Pancreas (tissue), 10 donors: ENCODE data around the gene TSHZ2. TPM values are rescaled to one million over a fixed set of nuclear protein-coding genes. Genes with fewer than 3 reads are reported as not detected.
"Not testable (repeated sequence)": the region's sequence is repeated elsewhere in the genome, so short reads cannot be mapped to it uniquely, and the experiment has no call there.

Source experiments
- ATAC-seq, 4 donors: fragments of 200-7000 bp; cut with Tn5 transposase; one replicate each; pipeline versions ENCODE4 v1.8.0 to v1.9.1; 2020; ENCODE audit warnings: mild to moderate bottlenecking in 4 of 4, moderate library complexity in 4 of 4
- DNase-seq, 6 donors: peaks; one replicate each; pipeline ENCODE4 v3.0.0-alpha.2; 2020
- FAIRE-seq: peaks from 2 replicates; lab custom pipeline; 2012; peaks lifted over from hg19 to GRCh38; lab: Jason Lieb, UNC
- H3K27ac ChIP-seq, 4 donors: fragments of 200-600 bp; sonication (generic); 1 replicate in 3 of 4; 2 replicates in 1 of 4; pipeline versions ENCODE4 v1.5.0 to v1.8.0; 2020
- H3K27me3 ChIP-seq, 4 donors: fragments of 200-600 bp; one replicate each; pipeline ENCODE4 v1.8.0; 2021
- H3K36me3 ChIP-seq, 3 donors: fragments of 200-600 bp; sonication (generic) in 1 of 3; one replicate each; pipeline versions ENCODE4 v1.5.0 to v1.8.0; 2020 to 2021
- H3K4me1 ChIP-seq, 3 donors: fragments of 200-600 bp; one replicate each; pipeline ENCODE4 v1.8.0; 2021
- H3K4me3 ChIP-seq, 4 donors: fragments of 200-600 bp; sonication (generic) in 2 of 4; one replicate each; pipeline versions ENCODE4 v1.5.0 to v1.8.0; 2020 to 2021
- H3K9me3 ChIP-seq, 4 donors: fragments of 200-600 bp; one replicate each; pipeline ENCODE4 v1.8.0; 2021
- WGBS, 2 donors: extraction: QIAGEN DNeasy Blood & Tissue Kit; methylation state at CpG; one replicate each; pipeline ENCODE4 v1.1.7; 2013; 5-methylcytosine and 5-hydroxymethylcytosine counted together
- intact Hi-C, 3 donors: fragments of 100-400 bp; cut with DNase I; formaldehyde crosslinking; loops; one replicate each; pipeline versions ENCODE4 v1.11.1 to v1.14.2; 2022
- polyA plus RNA-seq, 2 donors: library from polyadenylated mRNA; stranded (reverse); fragments of 200-250 nt; gene quantifications; one replicate each; pipeline ENCODE4 v1.2.3, GENCODE V29; 2013
- total RNA-seq, 6 donors: library from RNA; stranded (reverse); fragmentation: NEBNext Ultra II Directional in 4 of 6; extraction: Animal tissue kit (Norgen Biotek cat#: 25700) in 4 of 6; gene quantifications; one replicate each; pipeline versions ENCODE4 v1.2.1 to v1.2.4, GENCODE V29; 2021 to 2023
- TF ChIP-seq, protein P1 (sequence below), 4 donors: fragments of 200-600 bp; sonication (generic) in 3 of 4; IDR thresholded peaks; one replicate each; pipeline versions ENCODE4 v1.5.0 to v1.8.0; 2021; ENCODE audit warnings: antibody characterized with exemption in 4 of 4
- donor health status: healthy with polysubstance abuse.
- donor health status: DM: no; HTN: no; CAD: no; lungs with moderate emphysema.
- donor health status: DM: no; HTN: no; CAD: no.
- donor health status: control.
- donor health status: control.
- donor health status: Bipolar disorder and iron deficiency.
- donor health status: DM: yes; HTN: yes; CAD: no.
- donor health status: DM: no; HTN: no; CAD: no.
- donor health status: DM: no; HTN: no; CAD: no.
- donor health status: DM: yes; HTN: yes; CAD: no.

TSHZ2 gene
- total and polyA plus RNA-seq, 8 donors = 2.2 to 23.5 (median 4.5) TPM

- H3K27ac ChIP-seq = no peak overlapping the region
- H3K9me3 ChIP-seq = no peaks in the 10 kb centered on the region
- TF ChIP-seq, protein P1, sequence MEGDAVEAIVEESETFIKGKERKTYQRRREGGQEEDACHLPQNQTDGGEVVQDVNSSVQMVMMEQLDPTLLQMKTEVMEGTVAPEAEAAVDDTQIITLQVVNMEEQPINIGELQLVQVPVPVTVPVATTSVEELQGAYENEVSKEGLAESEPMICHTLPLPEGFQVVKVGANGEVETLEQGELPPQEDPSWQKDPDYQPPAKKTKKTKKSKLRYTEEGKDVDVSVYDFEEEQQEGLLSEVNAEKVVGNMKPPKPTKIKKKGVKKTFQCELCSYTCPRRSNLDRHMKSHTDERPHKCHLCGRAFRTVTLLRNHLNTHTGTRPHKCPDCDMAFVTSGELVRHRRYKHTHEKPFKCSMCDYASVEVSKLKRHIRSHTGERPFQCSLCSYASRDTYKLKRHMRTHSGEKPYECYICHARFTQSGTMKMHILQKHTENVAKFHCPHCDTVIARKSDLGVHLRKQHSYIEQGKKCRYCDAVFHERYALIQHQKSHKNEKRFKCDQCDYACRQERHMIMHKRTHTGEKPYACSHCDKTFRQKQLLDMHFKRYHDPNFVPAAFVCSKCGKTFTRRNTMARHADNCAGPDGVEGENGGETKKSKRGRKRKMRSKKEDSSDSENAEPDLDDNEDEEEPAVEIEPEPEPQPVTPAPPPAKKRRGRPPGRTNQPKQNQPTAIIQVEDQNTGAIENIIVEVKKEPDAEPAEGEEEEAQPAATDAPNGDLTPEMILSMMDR (IDR thresholded peaks at IDR 0.05) = no peak
- WGBS, 2 donors = 66 to 79% methylated on average over 3 of the region's 3 CpGs
- no peak for FAIRE-seq
- DNase-seq = no peak
- no peaks in the 10 kb centered on the region for H3K27me3 ChIP-seq
- no peak for ATAC-seq
- intact Hi-C loops = no loop called here
- H3K4me3 ChIP-seq = no peak overlapping the region
- no peaks in the 10 kb centered on the region for H3K4me1 ChIP-seq
- no peaks in the 10 kb centered on the region for H3K36me3 ChIP-seq
Measured at GRCh38 chr20:53320701-53321100, 348.5 kb downstream of the TSHZ2 start.

DNA sequence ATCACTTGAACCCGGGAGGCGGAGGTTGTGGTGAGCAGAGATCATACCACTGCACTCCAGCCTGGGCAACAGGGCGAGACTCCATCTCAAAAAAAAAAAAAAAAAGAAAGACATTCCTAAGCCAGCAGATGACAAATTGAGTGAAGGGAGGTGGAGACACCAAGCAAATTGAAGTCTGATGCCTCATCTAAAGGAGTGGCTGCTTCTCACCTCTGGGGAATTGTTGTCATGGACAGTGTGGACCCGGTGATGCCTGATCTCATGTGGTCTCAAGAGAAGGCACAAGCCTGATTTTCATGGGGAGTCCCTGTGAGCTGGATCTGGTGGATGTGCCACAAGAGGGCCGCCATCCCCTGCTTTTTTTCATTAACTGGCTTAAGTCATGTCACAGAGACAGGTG, 349.4 kb downstream of the TSHZ2 start:
- FAIRE-seq (no peak), ATAC-seq (no peak), DNase-seq (no peak)
- 91 to 93% methylated on average over 5 of the region's 5 CpGs for WGBS, 2 donors
- H3K27me3 ChIP-seq = no peaks in the 10 kb centered on the region
- no peaks in the 10 kb centered on the region for H3K36me3 ChIP-seq
- no peak overlapping the region for H3K4me3 ChIP-seq
- no peaks in the 10 kb centered on the region for H3K9me3 ChIP-seq
- intact Hi-C loops = no loop called here
- TF ChIP-seq, protein P1 (IDR thresholded peaks at IDR 0.05) = no peak
- no peak overlapping the region for H3K27ac ChIP-seq
- no peaks in the 10 kb centered on the region for H3K4me1 ChIP-seq

DNA sequence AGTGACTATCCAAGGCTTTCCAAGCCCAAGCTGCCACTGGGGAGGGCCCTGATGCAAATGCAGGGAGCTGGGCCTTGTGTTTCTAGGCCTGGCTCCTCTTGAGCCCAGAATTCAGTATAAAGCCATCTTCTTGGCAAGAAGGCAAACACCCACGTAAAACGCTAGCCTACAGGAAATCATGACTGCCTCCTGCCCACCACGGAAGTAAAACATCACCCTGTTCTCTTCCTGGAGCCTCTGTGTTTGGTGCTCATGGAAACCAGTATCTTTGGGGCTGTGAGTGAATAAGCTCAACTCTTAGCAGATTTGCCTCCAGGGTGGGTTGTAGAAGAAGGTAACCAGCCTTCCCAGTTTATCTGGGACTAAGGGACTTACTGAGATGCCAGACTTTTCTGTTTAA, 350.5 kb downstream of the TSHZ2 start:
- WGBS, 2 donors = 80 to 90% methylated on average over 3 of the region's 3 CpGs
- no peak overlapping the region for H3K4me3 ChIP-seq
- no peaks in the 10 kb centered on the region for H3K27me3 ChIP-seq
- no peaks in the 10 kb centered on the region for H3K36me3 ChIP-seq
- H3K4me1 ChIP-seq = no peaks in the 10 kb centered on the region
- TF ChIP-seq, protein P1 (IDR thresholded peaks at IDR 0.05) = no peak
- no peak overlapping the region for H3K27ac ChIP-seq
- DNase-seq = no peak
- intact Hi-C loops = no loop called here
- no peak for FAIRE-seq
- ATAC-seq = no peak
- H3K9me3 ChIP-seq = no peaks in the 10 kb centered on the region

DNA sequence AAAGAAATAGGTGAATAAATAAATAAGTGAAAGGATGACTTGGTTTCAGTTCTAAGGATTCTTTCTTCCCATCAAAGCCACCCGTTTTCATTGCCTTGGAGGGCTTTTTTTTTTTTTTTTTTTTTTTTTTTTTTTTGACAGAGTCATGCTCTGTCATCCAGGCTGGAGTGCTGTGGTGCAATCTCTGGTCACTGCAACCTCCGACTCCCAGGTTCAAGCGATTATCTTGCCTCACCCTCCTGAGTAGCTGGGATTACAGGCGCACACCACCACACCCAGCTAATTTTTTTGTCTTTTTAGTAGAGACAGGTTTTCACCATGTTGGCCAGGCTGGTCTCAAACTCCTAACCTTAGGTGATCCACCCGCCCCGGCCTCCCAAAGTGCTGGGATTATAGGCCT, 351.3 kb downstream of the TSHZ2 start:
- DNase-seq, H3K36me3 ChIP-seq, H3K9me3 ChIP-seq, H3K27me3 ChIP-seq, H3K4me1 ChIP-seq, ATAC-seq, H3K4me3 ChIP-seq, intact Hi-C loops, FAIRE-seq, H3K27ac ChIP-seq: not testable (repeated sequence)
- 86 to 91% methylated on average over 6 of the region's 6 CpGs for WGBS, 2 donors

- H3K36me3 ChIP-seq = no peaks in the 10 kb centered on the region
- FAIRE-seq = no peak
- TF ChIP-seq, protein P1 (IDR thresholded peaks at IDR 0.05) = no peak
- intact Hi-C loops = no loop called here
- no peak for DNase-seq
- H3K27ac ChIP-seq = no peak overlapping the region
- no peaks in the 10 kb centered on the region for H3K4me1 ChIP-seq
- H3K27me3 ChIP-seq = no peaks in the 10 kb centered on the region
- H3K9me3 ChIP-seq = no peaks in the 10 kb centered on the region
- WGBS, 2 donors = 38 to 39% methylated on average over 4 of the region's 4 CpGs
- H3K4me3 ChIP-seq = no peak overlapping the region
- ATAC-seq = no peak
Measured at GRCh38 chr20:53324816-53325215, 352.7 kb downstream of the TSHZ2 start.
